Measurements from ENCODE around the gene NOC2L.
"Not testable (repeated sequence)": the region's sequence is repeated elsewhere in the genome, so short reads cannot be mapped to it uniquely, and the experiment has no call there.

NOC2L gene

GRCh38 chr1:998745-998994 lies 39.6 kb upstream of the NOC2L start:
- no peak for DNase-seq (ENCODE audit: insufficient read length, low spot score)
- FAIRE-seq, result no peak
- TF ChIP-seq POLR2A (IDR thresholded peaks at IDR 0.05; ENCODE audit: low read depth, low read length), result no peak

- DNase-seq (ENCODE audit: insufficient read length, low spot score) (no peak), FAIRE-seq (no peak)
- no peak for TF ChIP-seq POLR2A (IDR thresholded peaks at IDR 0.05; ENCODE audit: low read depth, low read length)
These were observed 39.1 kb upstream of the NOC2L start for GRCh38 chr1:997993-998744.

GRCh38 chr1:997713-997992 lies 38.6 kb upstream of the NOC2L start:
- FAIRE-seq (no peak), DNase-seq (ENCODE audit: insufficient read length, low spot score) (no peak)
- TF ChIP-seq POLR2A (IDR thresholded peaks at IDR 0.05; ENCODE audit: low read depth, low read length), result no peak

- no peak for TF ChIP-seq POLR2A (IDR thresholded peaks at IDR 0.05; ENCODE audit: low read depth, low read length)
- no peak for DNase-seq (ENCODE audit: insufficient read length, low spot score)
- no peak for FAIRE-seq
These were observed 38.0 kb upstream of the NOC2L start for GRCh38 chr1:996851-997712.

GRCh38 chr1:995665-996633 lies 36.9 kb upstream of the NOC2L start:
- TF ChIP-seq POLR2A (IDR thresholded peaks at IDR 0.05; ENCODE audit: low read depth, low read length), result no peak
- no peak for FAIRE-seq
- DNase-seq (ENCODE audit: insufficient read length, low spot score), result no peak

- not testable (repeated sequence) for FAIRE-seq; DNase-seq (ENCODE audit: insufficient read length, low spot score)
These were observed 35.5 kb upstream of the NOC2L start for GRCh38 chr1:994546-994945.

- no peak for TF ChIP-seq POLR2A (IDR thresholded peaks at IDR 0.05; ENCODE audit: low read depth, low read length)
- no peak for DNase-seq (ENCODE audit: insufficient read length, low spot score)
- no peak for FAIRE-seq
These were observed 34.4 kb upstream of the NOC2L start for GRCh38 chr1:993379-993995.

- FAIRE-seq (no peak), DNase-seq (ENCODE audit: insufficient read length, low spot score) (no peak)
- TF ChIP-seq POLR2A (IDR thresholded peaks at IDR 0.05; ENCODE audit: low read depth, low read length), result no peak
These were observed 33.3 kb upstream of the NOC2L start for GRCh38 chr1:992362-992761.

- no peak for FAIRE-seq
- TF ChIP-seq POLR2A (IDR thresholded peaks at IDR 0.05; ENCODE audit: low read depth, low read length), result no peak
- DNase-seq (ENCODE audit: insufficient read length, low spot score), result no peak
These were observed 32.8 kb upstream of the NOC2L start for GRCh38 chr1:991895-992294.

GRCh38 chr1:991275-991674 lies 32.2 kb upstream of the NOC2L start:
- DNase-seq (ENCODE audit: insufficient read length, low spot score); FAIRE-seq: not testable (repeated sequence)

- not testable (repeated sequence) for FAIRE-seq; DNase-seq (ENCODE audit: insufficient read length, low spot score)
These were observed 29.0 kb upstream of the NOC2L start for GRCh38 chr1:988061-988460.

- TF ChIP-seq POLR2A (IDR thresholded peaks at IDR 0.05; ENCODE audit: low read depth, low read length), result no peak
- DNase-seq (ENCODE audit: insufficient read length, low spot score), result no peak
These were observed 26.1 kb upstream of the NOC2L start for GRCh38 chr1:985126-985525.

GRCh38 chr1:984476-984814 lies 25.4 kb upstream of the NOC2L start:
- FAIRE-seq (no peak), DNase-seq (ENCODE audit: insufficient read length, low spot score) (no peak)
- no peak for TF ChIP-seq POLR2A (IDR thresholded peaks at IDR 0.05; ENCODE audit: low read depth, low read length)

More at GRCh38 chr1:985126-985525, 26.1 kb upstream of the NOC2L start:
- no peak for FAIRE-seq
